Panc1 (cell line): ENCODE results near the gene ZDHHC8.

Experiments
- CTCF ChIP-seq: fragments of 450-650 bp; IDR thresholded peaks from 2 replicates; pipeline ENCODE4 v1.5.1; 2017; ENCODE audit warnings: mild to moderate bottlenecking
- POLR2AphosphoS5 ChIP-seq: IDR thresholded peaks from 2 replicates; pipeline ENCODE4 v1.6.1; 2012; ENCODE audit warnings: mild to moderate bottlenecking, low read depth, low read length, moderate library complexity
- SIN3A ChIP-seq: IDR thresholded peaks from 2 replicates; pipeline ENCODE4 v1.6.1; 2012; ENCODE audit warnings: low read depth, mild to moderate bottlenecking, low read length, moderate library complexity, borderline replicate concordance; ENCODE audit not compliant: insufficient read depth
- TCF7L2 ChIP-seq: IDR thresholded peaks from 2 replicates; pipeline ENCODE4 v1.6.1; 2011; ENCODE audit warnings: mild to moderate bottlenecking, low read depth, low read length, inconsistent platforms

- no peak for TF ChIP-seq CTCF
- no peak for TF ChIP-seq POLR2AphosphoS5
- TF ChIP-seq TCF7L2: no peak
- TF ChIP-seq SIN3A: no peak
Observed at GRCh38 chr22:20107951-20108756, 23.4 kb upstream of the ZDHHC8 start.
